Right renal pelvis (tissue), 4 donors: ENCODE results near the gene LZTS3. TPM values are rescaled to one million over a fixed set of nuclear protein-coding genes. Genes with fewer than 3 reads are reported as not detected.
"Not testable (repeated sequence)": the region's sequence is repeated elsewhere in the genome, so short reads cannot be mapped to it uniquely, and the experiment has no call there.

ENCODE experiments used
- DNase-seq, 4 donors: peaks; one replicate each; pipeline ENCODE4 v3.0.0-alpha.2; 2013; ENCODE audit warnings: low read depth in 4 of 4, low spot score in 3 of 4, missing footprints in 1 of 4
- polyA plus RNA-seq, 4 donors: library from polyadenylated mRNA; unstranded; fragments of 120-200 nt; gene quantifications; one replicate each; pipeline ENCODE4 v1.2.1, GENCODE V29; 2013; ENCODE audit not compliant: insufficient read length in 4 of 4

LZTS3 gene
- 10 to 100 TPM; 14.4 to 18.9 (median 15.6) TPM for polyA plus RNA-seq

GRCh38 chr20:3172933-3173609, at the start of gene LZTS3:
Gene LZTS3 (minus strand): TSS chr20:3173549. CDS start chr20:3167163, 6,386 bp downstream.
- peak in 1 of 4 donors; percentile 56 for DNase-seq

GRCh38 chr20:3221398-3222226, 48.3 kb upstream of the LZTS3 start:
- no peak for DNase-seq

DNA sequence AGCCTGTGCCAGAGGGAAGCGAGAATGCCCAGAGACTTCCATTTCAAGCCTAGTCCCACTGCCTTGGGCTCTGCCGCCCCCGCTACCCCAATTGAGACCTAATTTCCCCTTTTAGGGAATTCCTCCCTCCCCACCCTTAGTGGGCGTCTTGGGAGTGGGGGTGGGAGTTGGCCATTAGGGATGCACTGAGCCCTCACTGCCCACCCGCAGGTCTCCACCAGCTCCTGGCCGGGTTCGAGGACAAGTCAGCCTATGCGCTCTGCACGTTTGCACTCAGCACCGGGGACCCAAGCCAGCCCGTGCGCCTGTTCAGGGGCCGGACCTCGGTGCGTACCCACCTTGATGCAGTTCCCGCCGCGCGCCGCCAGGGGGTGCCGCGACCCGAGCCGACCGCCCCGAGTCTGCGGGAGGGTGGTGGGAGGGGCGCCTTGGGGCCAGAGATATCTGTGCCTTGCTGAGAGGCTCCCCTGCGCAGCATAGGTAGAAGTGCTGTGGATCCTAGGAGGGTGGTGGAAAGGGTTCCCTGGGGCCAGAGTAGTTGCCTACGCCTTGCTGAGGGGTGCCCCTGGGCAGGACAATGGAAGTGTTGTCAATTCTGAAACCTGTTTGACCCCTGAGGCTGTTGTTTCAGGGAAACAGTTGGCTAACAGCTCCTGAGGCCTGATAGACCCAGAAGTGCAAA, 45.1 kb upstream of the LZTS3 start:
- no peak for DNase-seq

- DNase-seq = not testable (repeated sequence)
Measured at GRCh38 chr20:3215359-3215917, 42.1 kb upstream of the LZTS3 start.

GRCh38 chr20:3213226-3213625, 39.9 kb upstream of the LZTS3 start:
- DNase-seq = no peak

- DNase-seq = no peak
Measured at GRCh38 chr20:3210346-3210745, 37.0 kb upstream of the LZTS3 start.

- DNase-seq = no peak
Measured at GRCh38 chr20:3209946-3210317, 36.6 kb upstream of the LZTS3 start.

- DNase-seq = no peak
Measured at GRCh38 chr20:3209257-3209945, 36.1 kb upstream of the LZTS3 start, which contains the start of gene ITPA. Gene ITPA (plus strand): TSS chr20:3209498. CDS start chr20:3209552, 54 bp downstream.

GRCh38 chr20:3208786-3209256, 35.5 kb upstream of the LZTS3 start:
- DNase-seq = no peak

DNA sequence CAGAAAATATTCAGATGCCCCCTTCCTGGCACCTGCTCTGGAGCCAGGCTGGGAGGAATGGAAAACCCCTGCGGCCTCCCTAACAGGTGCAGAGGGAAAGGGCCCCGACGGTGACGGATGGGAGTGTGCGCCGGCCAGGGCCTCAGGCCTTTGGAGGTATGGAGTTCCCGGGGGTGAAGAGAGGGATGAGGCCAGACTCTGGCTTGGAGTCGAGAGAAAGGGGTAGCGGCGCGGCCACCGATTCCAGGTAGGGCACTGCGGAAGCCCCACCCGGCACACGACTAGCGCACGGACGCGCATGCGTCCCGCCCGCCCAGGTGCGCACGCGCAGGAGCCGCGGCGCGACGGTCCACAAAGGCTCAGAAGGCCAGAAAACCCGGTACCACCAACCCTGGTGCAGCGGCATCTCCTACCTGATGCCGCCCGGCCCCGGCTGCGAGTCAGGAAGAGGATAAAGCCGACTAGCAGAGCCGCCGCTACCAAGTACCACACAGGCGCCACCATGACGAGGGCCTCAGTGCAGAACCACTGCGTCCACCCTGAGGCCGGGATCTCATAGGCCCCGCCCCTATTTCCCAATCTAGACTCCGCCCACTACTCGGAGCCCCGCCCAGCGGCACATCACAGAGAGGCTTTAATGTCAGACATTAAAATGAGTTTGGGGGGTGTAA, 30.9 kb upstream of the LZTS3 start, which contains the start of gene DDRGK1:
Gene DDRGK1, minus strand, starts transcription at position 559 of the 671 bp plus-strand sequence. Its CDS starts 55 bp downstream, at position 504.
- DNase-seq = peak in 3 of 4 donors; percentile 77 to 90 (median 78)

- no peak for DNase-seq
Measured at GRCh38 chr20:3203315-3204123, 30.2 kb upstream of the LZTS3 start.

- DNase-seq = no peak
Measured at GRCh38 chr20:3202965-3203314, 29.6 kb upstream of the LZTS3 start.

DNA sequence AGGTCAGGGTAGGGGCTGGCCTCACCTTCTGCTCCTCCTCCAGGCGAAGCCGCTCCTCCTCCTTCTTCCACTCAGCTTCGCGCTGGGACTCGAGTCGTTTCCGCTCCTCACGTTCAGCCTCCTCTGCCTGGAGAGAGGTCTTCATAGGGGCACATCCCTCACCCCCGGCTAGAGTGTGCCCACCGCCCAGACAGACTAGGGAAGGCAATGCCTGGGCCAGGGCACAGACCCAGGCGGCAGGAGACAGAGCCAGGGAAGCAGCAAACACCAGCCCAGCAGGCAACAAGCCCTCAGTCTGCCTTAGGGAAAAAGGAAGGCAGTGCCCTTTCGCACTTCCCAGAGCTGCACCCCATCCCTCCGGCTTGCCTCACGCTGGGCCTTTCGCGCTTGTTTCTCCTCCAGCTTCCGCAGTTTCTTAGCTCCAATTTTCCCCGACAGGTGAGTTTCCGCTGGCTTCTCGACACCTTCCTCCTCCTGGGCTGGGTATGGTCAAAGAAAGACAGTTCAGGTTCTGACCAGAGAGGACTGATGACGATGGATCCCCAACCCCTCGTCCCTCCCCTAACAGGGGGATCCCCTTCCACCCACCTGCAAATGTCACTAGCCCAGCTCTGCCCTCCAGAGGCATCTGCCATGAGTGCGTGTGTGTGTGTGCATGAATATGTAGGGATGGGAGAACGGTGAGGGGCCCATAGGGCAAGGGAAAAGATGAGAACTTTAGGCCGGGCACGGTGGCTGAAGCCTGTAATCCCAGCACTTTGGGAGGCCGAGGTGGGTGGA, 26.8 kb upstream of the LZTS3 start:
- no peak for DNase-seq

DNA sequence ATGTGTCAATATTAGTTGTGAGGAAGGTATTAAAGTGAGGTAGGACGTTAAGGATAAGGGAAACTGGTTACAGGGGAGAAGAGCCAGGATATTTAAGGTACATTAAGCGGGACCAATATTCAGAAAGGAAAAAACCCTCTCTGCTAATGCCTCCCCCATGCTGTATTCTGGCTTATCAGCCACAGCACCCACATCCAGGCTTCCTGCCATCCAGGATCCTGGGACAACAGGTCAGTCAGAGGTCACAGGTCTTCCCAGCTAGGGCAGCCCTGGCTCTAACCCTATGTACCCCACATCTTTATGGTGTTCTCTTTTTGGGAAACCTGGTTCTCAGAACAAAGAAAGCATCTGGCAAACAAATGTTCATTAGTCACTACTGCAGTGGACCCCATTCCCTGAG, 25.9 kb upstream of the LZTS3 start:
- DNase-seq = no peak

DNA sequence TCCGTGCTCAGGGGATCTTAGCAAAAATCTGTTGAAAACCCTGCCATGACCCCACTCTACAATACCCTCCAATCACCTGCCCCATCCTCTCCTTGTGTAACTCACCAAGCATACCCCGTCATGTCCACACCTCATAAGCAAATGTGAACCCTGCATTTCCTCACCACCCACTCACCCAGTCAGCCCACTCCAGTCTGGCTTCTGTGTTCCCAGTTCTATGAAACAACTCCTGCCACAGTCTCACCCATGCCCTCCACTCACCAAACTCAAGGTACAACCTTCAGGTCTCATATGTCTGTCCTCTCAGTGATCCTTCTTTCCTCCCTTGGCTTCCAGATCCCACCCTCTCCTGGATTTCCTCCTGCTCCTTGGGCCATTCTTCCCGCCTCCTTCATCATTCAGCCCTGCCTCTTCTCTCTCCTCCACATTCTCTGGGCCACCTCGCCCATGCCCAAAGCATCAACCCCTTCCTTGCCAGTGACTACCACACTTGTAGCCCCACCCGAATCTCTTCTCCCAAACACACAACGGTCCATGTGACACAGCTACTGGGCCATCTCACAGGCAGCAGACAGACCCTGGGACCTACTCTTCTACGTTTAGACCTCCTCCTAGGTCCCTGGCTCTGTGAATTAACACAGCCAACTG, 22.4 kb upstream of the LZTS3 start:
- no peak for DNase-seq

GRCh38 chr20:3194617-3195280, 21.4 kb upstream of the LZTS3 start:
- DNase-seq = no peak
